Measurements from ENCODE around the gene EGFL7.

GRCh38 chr9:136655536-136656182 lies 7.1 kb upstream of the EGFL7 start:
- TF ChIP-seq EZH2 (IDR thresholded peaks at IDR 0.05; ENCODE audit: low read depth) (no peak), CTCF (conservative IDR thresholded peaks at IDR 0.05) (no peak)
